HCT116 (cell line): Measurements from ENCODE around the gene COQ2. TPM values are rescaled to one million over a fixed set of nuclear protein-coding genes. Genes with fewer than 3 reads are reported as not detected.
"Not testable (repeated sequence)": the region's sequence is repeated elsewhere in the genome, so short reads cannot be mapped to it uniquely, and the experiment has no call there.

ENCODE experiments used
- ATAC-seq: fragments of 200-7000 bp; cut with Tn5 transposase; 2 replicates; pipeline ENCODE4 v1.9.1; 2020; ENCODE audit warnings: mild to moderate bottlenecking, moderate library complexity
- BruUV-seq: library from RNA; stranded (reverse); fragments of 400-500 nt; replicated peaks from 2 replicates; lab custom pipeline; 2021; lab: Mats Ljungman, UMichigan
- CTCF ChIA-PET: fragments of 300-600 bp; sonication (Branson Sonifier 250); formaldehyde crosslinking; loops from one replicate; lab custom pipeline; 2021; ENCODE audit warnings: antibody characterized with exemption; lab: Charles Lee
- POLR2A ChIA-PET: fragments of 300-600, 350-600 bp; sonication (Branson Sonifier 250); formaldehyde crosslinking; loops from one replicate; lab custom pipeline; 2021; ENCODE audit warnings: antibody characterized with exemption; lab: Charles Lee
- RAD21 ChIA-PET, 2 experiments: fragments of 300-600 bp; sonication (Branson Sonifier 250); formaldehyde crosslinking; loops; one replicate each; lab custom pipeline; 2023; ENCODE audit warnings: low total read pairs in 2 of 2; ENCODE audit not compliant: uncharacterized antibody in 2 of 2, unreplicated experiment in 2 of 2, low non-redundant PET in 1 of 2; lab: Charles Lee
- DNase-seq: peaks from one replicate; pipeline ENCODE4 v3.0.0-alpha.2; 2010; ENCODE audit warnings: low read depth, low spot score
- H2AFZ ChIP-seq: fragments of 200-600 bp; shearing (Covaris generic), sonication (generic); 2 replicates; pipeline ENCODE4 v1.6.1; 2017; ENCODE audit warnings: low read depth, mixed run types, mixed read lengths, antibody characterized with exemption, low read length; ENCODE audit not compliant: poor library complexity, severe bottlenecking
- H3K27ac ChIP-seq: 2 replicates; pipeline ENCODE4 v1.5.1; 2012; ENCODE audit warnings: low read depth, low read length
- H3K27me3 ChIP-seq: fragments of 200-600 bp; sonication (generic); 2 replicates; pipeline ENCODE4 v1.6.1; 2016; ENCODE audit warnings: mixed run types, low read length, mixed read lengths; ENCODE audit not compliant: insufficient read depth
- H3K36me3 ChIP-seq, 2 experiments: fragments of 200-500 bp in 1 of 2; fragments of 200-600 bp in 1 of 2; sonication (Bioruptor generic) in 1 of 2; sonication (generic) in 1 of 2; 2 replicates each; pipeline versions ENCODE4 v1.5.1 to v1.6.1; 2014 to 2016; ENCODE audit warnings: low read length in 2 of 2, inconsistent platforms in 1 of 2, mixed read lengths in 1 of 2, mixed run types in 1 of 2; ENCODE audit not compliant: insufficient read depth in 2 of 2, control insufficient read depth in 1 of 2
- H3K4me1 ChIP-seq, 2 experiments: fragments of 200-600 bp in 1 of 2; sonication (generic) in 1 of 2; 2 replicates each; pipeline versions ENCODE4 v1.5.1 to v1.6.1; 2012 to 2017; ENCODE audit warnings: low read length in 2 of 2, inconsistent platforms in 1 of 2, mild to moderate bottlenecking in 1 of 2, mixed read lengths in 1 of 2, mixed run types in 1 of 2, moderate library complexity in 1 of 2; ENCODE audit not compliant: insufficient read depth in 2 of 2, control insufficient read depth in 1 of 2
- H3K4me2 ChIP-seq: fragments of 200-600 bp; sonication (generic); 2 replicates; pipeline ENCODE4 v1.6.1; 2017; ENCODE audit warnings: mixed run types, low read length, mixed read lengths
- H3K4me3 ChIP-seq, 2 experiments: fragments of 200-600 bp in 1 of 2; sonication (generic) in 1 of 2; replicated peaks in 1 of 2; 2 replicates each; pipeline ENCODE4 v1.5.1; 2011 to 2016; ENCODE audit warnings: low read length in 2 of 2, control low read depth in 1 of 2, low read depth in 1 of 2, mild to moderate bottlenecking in 1 of 2, mixed read lengths in 1 of 2, mixed run types in 1 of 2
- H3K79me2 ChIP-seq: fragments of 200-600 bp; sonication (generic); 2 replicates; pipeline ENCODE4 v1.6.1; 2017; ENCODE audit warnings: mild to moderate bottlenecking, mixed run types, low read length, moderate library complexity, mixed read lengths; ENCODE audit not compliant: insufficient read depth
- H3K9ac ChIP-seq: fragments of 200-600 bp; sonication (generic); 2 replicates; pipeline ENCODE4 v1.6.1; 2016; ENCODE audit warnings: low read length, mixed read lengths
- H3K9me2 ChIP-seq: fragments of 200-600 bp; sonication (generic), shearing (Covaris generic); 2 replicates; pipeline ENCODE4 v1.6.1; 2017; ENCODE audit warnings: mixed run types, mild to moderate bottlenecking, moderate library complexity; ENCODE audit not compliant: insufficient read depth
- H3K9me3 ChIP-seq, 2 experiments: fragments of 200-500 bp in 1 of 2; fragments of 200-600 bp in 1 of 2; sonication (Bioruptor generic) in 1 of 2; sonication (generic) in 1 of 2; 2 replicates each; pipeline ENCODE4 v1.6.1; 2014 to 2017; ENCODE audit warnings: low read length in 2 of 2, mixed read lengths in 2 of 2, inconsistent platforms in 1 of 2, low read depth in 1 of 2, mild to moderate bottlenecking in 1 of 2, mixed run types in 1 of 2, moderate library complexity in 1 of 2; ENCODE audit not compliant: control insufficient read depth in 1 of 2, insufficient read depth in 1 of 2
- H4K20me1 ChIP-seq: fragments of 200-600 bp; sonication (generic), shearing (Covaris generic); 2 replicates; pipeline ENCODE4 v1.6.1; 2017; ENCODE audit warnings: mixed run types, mild to moderate bottlenecking, moderate library complexity; ENCODE audit not compliant: insufficient read depth
- CBX3 ChIP-seq: IDR thresholded peaks from 2 replicates; pipeline ENCODE4 v1.6.1; 2012; ENCODE audit warnings: low read depth
- EZH2 ChIP-seq: fragments of 200-600 bp; sonication (generic); IDR thresholded peaks from 2 replicates; pipeline ENCODE4 v1.6.1; 2017; ENCODE audit warnings: antibody characterized with exemption, mixed run types
- EZH2phosphoT487 ChIP-seq: fragments of 200-600 bp; IDR thresholded peaks from 2 replicates; pipeline ENCODE4 v1.6.1; 2018; ENCODE audit warnings: antibody characterized with exemption, borderline replicate concordance
- FOSL1 ChIP-seq: IDR thresholded peaks from 2 replicates; pipeline ENCODE4 v1.6.1; 2012; ENCODE audit warnings: low read depth
- JUND ChIP-seq: IDR thresholded peaks from 2 replicates; pipeline ENCODE4 v1.6.1; 2012
- MAX ChIP-seq: IDR thresholded peaks from 2 replicates; pipeline ENCODE4 v1.6.1; 2012
- POLR2AphosphoS5 ChIP-seq: IDR thresholded peaks from 2 replicates; pipeline ENCODE4 v1.6.1; 2011; ENCODE audit warnings: mild to moderate bottlenecking, low read depth, low read length, moderate library complexity
- SRF ChIP-seq: IDR thresholded peaks from 2 replicates; pipeline ENCODE4 v1.6.1; 2012; ENCODE audit warnings: low read depth
- TCF7L2 ChIP-seq: IDR thresholded peaks from 2 replicates; pipeline ENCODE4 v1.7.0; 2011; ENCODE audit warnings: borderline replicate concordance, inconsistent platforms; ENCODE audit not compliant: insufficient read depth, insufficient read length; ENCODE audit errors: extremely low read depth
- YY1 ChIP-seq: IDR thresholded peaks from 2 replicates; pipeline ENCODE4 v1.6.1; 2011; ENCODE audit warnings: low read length, low read depth, moderate library complexity, mild to moderate bottlenecking; ENCODE audit not compliant: insufficient replicate concordance; ENCODE audit errors: extremely low read depth
- ZNF274 ChIP-seq: fragments of 200-500 bp; sonication (Bioruptor generic); IDR thresholded peaks from 2 replicates; pipeline ENCODE4 v1.6.1; 2014; ENCODE audit warnings: mild to moderate bottlenecking, low read depth, low read length, inconsistent platforms
- intact Hi-C: fragments of 100-400 bp; cut with micrococcal nuclease; formaldehyde crosslinking; loops from 2 replicates; pipeline ENCODE4 v1.10.0; 2022
- total RNA-seq: library from RNA; stranded (reverse); gene quantifications from one replicate; pipeline ENCODE4 v1.2.1, GENCODE V29; 2021; ENCODE audit not compliant: unreplicated experiment
- TF ChIP-seq, protein P1 (sequence below), 3 experiments: fragments of 200-600 bp in 1 of 3; sonication (generic) in 1 of 3; IDR thresholded peaks in 2 of 3; conservative IDR thresholded peaks in 1 of 3; 2 replicates each; pipeline ENCODE4 v1.5.1; 2012 to 2017; ENCODE audit warnings: low read depth in 2 of 3, low read length in 2 of 3, antibody characterized with exemption in 1 of 3, borderline replicate concordance in 1 of 3, control low read depth in 1 of 3, mild to moderate bottlenecking in 1 of 3, mixed read lengths in 1 of 3, mixed run types in 1 of 3, moderate library complexity in 1 of 3; ENCODE audit not compliant: insufficient read depth in 1 of 3

Gene COQ2
- total RNA-seq, 1 experiment from 2014 or later, result 20.6 TPM

DNA sequence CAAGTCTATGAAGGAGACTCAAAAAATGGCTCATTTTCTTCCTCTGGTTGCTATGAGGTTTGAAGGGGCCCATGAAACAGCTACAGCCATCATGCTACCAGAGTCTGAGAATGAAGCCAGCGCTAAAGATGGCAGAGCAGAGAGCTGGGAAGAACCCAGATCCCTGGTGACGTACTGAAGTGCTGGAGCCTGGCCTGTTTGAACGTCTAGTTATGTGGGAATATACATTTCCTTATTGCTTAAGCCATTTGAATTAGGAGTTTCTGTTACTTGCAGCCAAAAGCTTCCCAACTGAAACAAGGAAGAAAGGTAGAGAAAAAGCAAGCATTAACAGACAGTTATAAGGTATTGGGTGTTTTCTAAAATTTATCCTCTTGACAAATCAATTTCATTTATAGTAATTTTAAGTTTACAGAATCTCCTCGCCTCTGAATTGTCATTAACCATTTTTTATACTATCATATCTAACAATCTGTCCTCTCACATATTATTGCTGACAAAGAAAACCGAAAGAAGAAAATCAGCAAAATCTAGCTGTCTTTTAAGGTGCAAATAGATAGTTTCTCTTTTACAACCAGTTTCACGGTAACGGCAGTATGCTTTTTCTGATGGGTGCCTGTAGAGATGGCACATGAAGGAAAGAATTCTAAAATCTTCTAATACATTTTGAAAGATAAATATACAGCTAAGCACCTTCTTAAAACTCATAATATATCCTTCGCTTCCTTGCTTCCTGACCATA lies 8.9 kb upstream of the COQ2 start:
- ChIA-PET POLR2A (no interaction called here), RAD21 (no interaction called here), CTCF (interaction anchor here (1.8 kb wide), 1 partner anchor 9 kb away, joined by 5 read pairs; the partner anchor contains the start of gene COQ2)
- Histone ChIP-seq H4K20me1 (no peaks in the 10 kb centered on the region), H3K4me1 (no peaks in the 10 kb centered on the region)
- no peak for ATAC-seq
- no peak for TF ChIP-seq MAX
- TF ChIP-seq ZNF274, result no peak
- no peak for TF ChIP-seq JUND
- TF ChIP-seq, protein P1, sequence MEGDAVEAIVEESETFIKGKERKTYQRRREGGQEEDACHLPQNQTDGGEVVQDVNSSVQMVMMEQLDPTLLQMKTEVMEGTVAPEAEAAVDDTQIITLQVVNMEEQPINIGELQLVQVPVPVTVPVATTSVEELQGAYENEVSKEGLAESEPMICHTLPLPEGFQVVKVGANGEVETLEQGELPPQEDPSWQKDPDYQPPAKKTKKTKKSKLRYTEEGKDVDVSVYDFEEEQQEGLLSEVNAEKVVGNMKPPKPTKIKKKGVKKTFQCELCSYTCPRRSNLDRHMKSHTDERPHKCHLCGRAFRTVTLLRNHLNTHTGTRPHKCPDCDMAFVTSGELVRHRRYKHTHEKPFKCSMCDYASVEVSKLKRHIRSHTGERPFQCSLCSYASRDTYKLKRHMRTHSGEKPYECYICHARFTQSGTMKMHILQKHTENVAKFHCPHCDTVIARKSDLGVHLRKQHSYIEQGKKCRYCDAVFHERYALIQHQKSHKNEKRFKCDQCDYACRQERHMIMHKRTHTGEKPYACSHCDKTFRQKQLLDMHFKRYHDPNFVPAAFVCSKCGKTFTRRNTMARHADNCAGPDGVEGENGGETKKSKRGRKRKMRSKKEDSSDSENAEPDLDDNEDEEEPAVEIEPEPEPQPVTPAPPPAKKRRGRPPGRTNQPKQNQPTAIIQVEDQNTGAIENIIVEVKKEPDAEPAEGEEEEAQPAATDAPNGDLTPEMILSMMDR (IDR thresholded peaks at IDR 0.05 in 2 of 3, conservative IDR thresholded peaks at IDR 0.05 in 1 of 3; ENCODE audit: borderline replicate concordance in 1 of 3, insufficient read depth in 1 of 3, low read depth in 2 of 3, low read length in 2 of 3), result no peak
- no peak for TF ChIP-seq FOSL1
- no peak for TF ChIP-seq TCF7L2
- no peak for TF ChIP-seq CBX3
- no peak for TF ChIP-seq POLR2AphosphoS5
- no peak for TF ChIP-seq YY1
- no peak for TF ChIP-seq EZH2phosphoT487
- no peak for TF ChIP-seq EZH2
- TF ChIP-seq SRF, result no peak
- TF ChIP-seq, all 23 proteins: peak for 0
- no peak overlapping the region for H3K27ac ChIP-seq
- no peak overlapping the region for H3K4me3 ChIP-seq
- intact Hi-C loops, result no loop called here
- DNase-seq, result no peak
- H3K36me3 ChIP-seq, result no peaks in the 10 kb centered on the region
- no TSS peak for BruUV-seq
- H3K27me3 ChIP-seq, result no peaks in the 10 kb centered on the region
- no peak overlapping the region for H3K9ac ChIP-seq
- no peak overlapping the region for H3K4me2 ChIP-seq
- no peaks in the 10 kb centered on the region for H3K79me2 ChIP-seq
- H3K9me3 ChIP-seq, result no peaks in the 10 kb centered on the region
- H3K9me2 ChIP-seq, result no peaks in the 10 kb centered on the region
- no peak overlapping the region for H2AFZ ChIP-seq

DNA sequence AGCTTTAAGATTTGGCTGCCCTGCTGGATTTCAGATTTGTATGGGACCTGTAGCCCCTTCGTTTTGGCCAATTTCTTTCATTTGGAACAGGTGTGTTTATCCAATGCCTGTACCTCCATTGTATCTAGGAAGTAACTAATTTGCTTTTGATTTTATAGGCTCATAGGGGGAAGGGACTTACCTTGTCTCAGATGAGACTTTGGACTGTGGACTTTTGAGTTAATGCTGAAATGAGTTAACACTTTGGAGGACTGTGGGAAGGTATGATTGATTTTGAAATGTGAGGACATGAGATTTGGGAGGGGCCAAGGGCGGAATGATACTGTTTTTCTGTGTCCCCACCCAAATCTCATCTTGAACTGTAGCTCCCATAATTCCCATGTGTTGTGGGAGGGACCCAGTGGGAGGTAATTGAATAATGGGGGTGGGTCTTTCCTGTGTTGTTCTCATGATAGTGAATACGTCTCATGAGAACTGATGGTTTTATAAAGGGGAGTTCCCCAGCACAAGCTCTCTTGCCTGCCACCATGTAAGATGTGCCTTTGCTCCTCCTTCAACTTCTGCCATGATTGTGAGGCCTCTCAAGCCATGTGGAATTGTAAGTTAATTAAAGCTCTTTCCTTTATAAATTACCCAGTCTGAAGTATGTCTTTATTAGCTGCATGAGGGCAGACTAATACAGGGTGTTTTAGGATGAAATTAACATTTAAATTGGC lies 5.6 kb upstream of the COQ2 start:
- POLR2A ChIA-PET, intact Hi-C loops, H3K9ac ChIP-seq, H3K79me2 ChIP-seq, DNase-seq, H3K36me3 ChIP-seq, H3K9me2 ChIP-seq, ATAC-seq, RAD21 ChIA-PET, H4K20me1 ChIP-seq, H3K27me3 ChIP-seq, H3K4me3 ChIP-seq, H3K4me1 ChIP-seq, H3K27ac ChIP-seq, H2AFZ ChIP-seq, H3K9me3 ChIP-seq, H3K4me2 ChIP-seq, CTCF ChIA-PET, BruUV-seq: not testable (repeated sequence)
